H1 (cell line): ENCODE data around the gene LLGL2. TPM values are rescaled to one million over a fixed set of nuclear protein-coding genes. Genes with fewer than 3 reads are reported as not detected.

ENCODE experiments used
- CTCF ChIA-PET: fragments of 300-600 bp; sonication (Branson Sonifier 250); formaldehyde crosslinking; loops from one replicate; lab custom pipeline; 2021; ENCODE audit not compliant: partially characterized antibody; lab: Charles Lee
- POLR2A ChIA-PET: fragments of 300-600 bp; sonication (Branson Sonifier 250); formaldehyde crosslinking; loops from one replicate; lab custom pipeline; 2021; ENCODE audit warnings: inconsistent platforms; ENCODE audit not compliant: partially characterized antibody; lab: Charles Lee
- DNase-seq, 2 experiments: peaks; one replicate each; pipeline versions ENCODE4 v3.0.0 to v3.0.0-alpha.2; 2010 to 2022; ENCODE audit warnings: low spot score in 2 of 2, low read depth in 1 of 2, mixed read lengths in 1 of 2
- FAIRE-seq: peaks from 2 replicates; lab custom pipeline; 2011; peaks lifted over from hg19 to GRCh38; lab: Jason Lieb, UNC
- H2AFZ ChIP-seq: 2 replicates; pipeline ENCODE4 v1.8.1; 2012; ENCODE audit warnings: low read length, inconsistent platforms
- H2AK5ac ChIP-seq: 2 replicates; pipeline ENCODE4 v1.6.1; 2013; ENCODE audit warnings: low read depth, low read length
- H2BK120ac ChIP-seq: replicated peaks from 2 replicates; pipeline ENCODE3; 2013; ENCODE audit warnings: low read depth, low read length, inconsistent platforms
- H2BK12ac ChIP-seq: 2 replicates; pipeline ENCODE4 v1.6.1; 2013; ENCODE audit warnings: low read depth, low read length
- H2BK15ac ChIP-seq: 2 replicates; pipeline ENCODE4 v1.6.1; 2013; ENCODE audit warnings: low read length
- H2BK20ac ChIP-seq: 2 replicates; pipeline ENCODE4 v1.6.1; 2013; ENCODE audit warnings: low read length
- H2BK5ac ChIP-seq: 2 replicates; pipeline ENCODE4 v1.6.1; 2013; ENCODE audit warnings: low read depth, low read length
- H3K14ac ChIP-seq: 2 replicates; pipeline ENCODE4 v1.6.1; 2013; ENCODE audit warnings: inconsistent platforms; ENCODE audit not compliant: insufficient read length
- H3K18ac ChIP-seq: 2 replicates; pipeline ENCODE4 v1.6.1; 2013; ENCODE audit warnings: low read length; ENCODE audit errors: extremely low read depth
- H3K23ac ChIP-seq: 2 replicates; pipeline ENCODE4 v1.6.1; 2013; ENCODE audit warnings: inconsistent platforms; ENCODE audit not compliant: insufficient read length
- H3K23me2 ChIP-seq: 2 replicates; pipeline ENCODE4 v1.6.1; 2013; ENCODE audit warnings: low read depth, low read length
- H3K27ac ChIP-seq: 2 replicates; pipeline ENCODE4 v1.6.1; 2011; ENCODE audit warnings: low read depth, low read length, inconsistent platforms
- H3K27me3 ChIP-seq, 4 experiments: replicated peaks in 1 of 4; 1 replicate in 1 of 4; 2 replicates in 3 of 4; pipeline versions ENCODE4 v1.6.1 to v1.8.1; 2011 to 2013; ENCODE audit warnings: low read length in 3 of 4, mild to moderate bottlenecking in 3 of 4, inconsistent platforms in 2 of 4, mixed read lengths in 2 of 4, moderate library complexity in 1 of 4; ENCODE audit not compliant: control insufficient read depth in 3 of 4, insufficient read depth in 3 of 4; ENCODE audit errors: extremely low read depth in 1 of 4
- H3K36me3 ChIP-seq, 4 experiments: 2 replicates each; pipeline versions ENCODE4 v1.6.1 to v1.8.1; 2011 to 2013; ENCODE audit warnings: mild to moderate bottlenecking in 4 of 4, low read length in 3 of 4, moderate library complexity in 2 of 4, control low read depth in 1 of 4, inconsistent platforms in 1 of 4; ENCODE audit not compliant: insufficient read depth in 4 of 4, control insufficient read depth in 2 of 4
- H3K4ac ChIP-seq: replicated peaks from 2 replicates; pipeline ENCODE3; 2013; ENCODE audit warnings: low read length, low read depth, mixed read lengths, inconsistent platforms; ENCODE audit not compliant: insufficient read length
- H3K4me1 ChIP-seq, 4 experiments: replicated peaks in 1 of 4; 1 replicate in 1 of 4; 2 replicates in 3 of 4; pipeline versions ENCODE4 v1.6.1 to v1.8.1; 2011 to 2013; ENCODE audit warnings: low read length in 3 of 4, inconsistent platforms in 2 of 4, mixed read lengths in 1 of 4; ENCODE audit not compliant: insufficient read depth in 4 of 4, control insufficient read depth in 3 of 4
- H3K4me2 ChIP-seq, 2 experiments: 2 replicates each; pipeline versions ENCODE4 v1.6.1 to v1.8.1; 2011 to 2013; ENCODE audit warnings: low read depth in 2 of 2, low read length in 2 of 2, control low read depth in 1 of 2, inconsistent platforms in 1 of 2, mild to moderate bottlenecking in 1 of 2; ENCODE audit not compliant: insufficient read depth in 1 of 2
- H3K4me3 ChIP-seq, 4 experiments: fragments of 200-600, 300-600 bp in 1 of 4; sonication (generic), shearing (Covaris generic), sonication (Bioruptor Twin) in 1 of 4; 2 replicates each; pipeline versions ENCODE4 v1.5.1 to v1.8.1; 2011 to 2016; ENCODE audit warnings: low read length in 4 of 4, low read depth in 3 of 4, control low read depth in 2 of 4, inconsistent platforms in 2 of 4, mild to moderate bottlenecking in 2 of 4, mixed read lengths in 1 of 4, moderate library complexity in 1 of 4; ENCODE audit not compliant: insufficient read depth in 2 of 4; ENCODE audit errors: extremely low read depth in 1 of 4
- H3K56ac ChIP-seq: replicated peaks from 2 replicates; pipeline ENCODE3; 2013; ENCODE audit warnings: low read depth, mild to moderate bottlenecking, mixed read lengths, low read length, inconsistent platforms; ENCODE audit not compliant: insufficient read length
- H3K79me1 ChIP-seq: 2 replicates; pipeline ENCODE4 v1.6.1; 2013; ENCODE audit warnings: low read depth, low read length, control low read depth
- H3K79me2 ChIP-seq, 2 experiments: 2 replicates each; pipeline versions ENCODE4 v1.6.1 to v1.8.1; 2012 to 2013; ENCODE audit warnings: low read length in 2 of 2, mild to moderate bottlenecking in 2 of 2, inconsistent platforms in 1 of 2; ENCODE audit not compliant: insufficient read depth in 2 of 2, control insufficient read depth in 1 of 2
- H3K9ac ChIP-seq, 4 experiments: replicated peaks in 1 of 4; 1 replicate in 1 of 4; 2 replicates in 3 of 4; pipeline versions ENCODE4 v1.6.1 to v1.8.1; 2011 to 2013; ENCODE audit warnings: low read depth in 3 of 4, low read length in 3 of 4, control low read depth in 2 of 4, mild to moderate bottlenecking in 2 of 4, moderate library complexity in 2 of 4, inconsistent platforms in 1 of 4; ENCODE audit errors: extremely low read depth in 1 of 4
- H3K9me3 ChIP-seq, 2 experiments: 2 replicates each; pipeline versions ENCODE4 v1.6.1 to v1.8.1; 2012 to 2013; ENCODE audit warnings: mild to moderate bottlenecking in 2 of 2, moderate library complexity in 2 of 2, control low read depth in 1 of 2, inconsistent platforms in 1 of 2, low read depth in 1 of 2, low read length in 1 of 2, mixed read lengths in 1 of 2; ENCODE audit not compliant: insufficient read depth in 2 of 2
- H4K20me1 ChIP-seq, 2 experiments: replicated peaks in 1 of 2; 2 replicates each; pipeline versions ENCODE3 to v1.8.1; 2011 to 2013; ENCODE audit warnings: inconsistent platforms in 2 of 2, low read length in 2 of 2, mild to moderate bottlenecking in 1 of 2; ENCODE audit not compliant: insufficient read depth in 2 of 2, control insufficient read depth in 1 of 2
- H4K5ac ChIP-seq: 2 replicates; pipeline ENCODE4 v1.6.1; 2013; ENCODE audit warnings: low read length, low read depth, mixed read lengths, inconsistent platforms; ENCODE audit not compliant: insufficient read length
- H4K8ac ChIP-seq: 2 replicates; pipeline ENCODE4 v1.8.0; 2013; ENCODE audit warnings: mild to moderate bottlenecking, moderate library complexity, low read length, inconsistent platforms; ENCODE audit not compliant: insufficient read depth; ENCODE audit errors: extremely low read depth
- H4K91ac ChIP-seq: replicated peaks from 2 replicates; pipeline ENCODE3; 2013; ENCODE audit warnings: low read length, mixed read lengths, inconsistent platforms; ENCODE audit not compliant: insufficient read length
- RXRA ChIP-seq: IDR thresholded peaks from 2 replicates; pipeline ENCODE4 v1.6.1; 2011; ENCODE audit warnings: low read depth, mild to moderate bottlenecking, low read length, moderate library complexity; ENCODE audit not compliant: insufficient read depth
- WGBS, 2 experiments: shearing (Covaris generic) in 1 of 2; methylation state at CpG; one replicate each; pipeline versions ENCODE4 v1.1.6 to v1.1.7; 2013 to 2015; ENCODE audit warnings: low lambda C conversion rate in 2 of 2, mixed read lengths in 2 of 2, inconsistent platforms in 1 of 2, low coverage in 1 of 2, missing lambda C conversion rate in 1 of 2; ENCODE audit not compliant: insufficient replicate concordance in 2 of 2, insufficient coverage in 1 of 2, insufficient read length in 1 of 2; ENCODE audit errors: extremely low coverage in 1 of 2, missing lambda C conversion rate in 1 of 2; 5-methylcytosine and 5-hydroxymethylcytosine counted together
- polyA plus RNA-seq, 7 experiments: library from polyadenylated mRNA; depleted of rRNA in 3 of 7; stranded (reverse) in 5 of 7; unstranded in 2 of 7; fragments of >200 nt in 5 of 7; fragments of 200-250 nt in 2 of 7; gene quantifications; 1 replicate in 5 of 7; 2 replicates in 1 of 7; 4 replicates in 1 of 7; pipeline versions ENCODE4 v1.2.1 to v1.2.3, GENCODE V29; 2011 to 2013; ENCODE audit warnings: missing spikeins in 2 of 7, mixed read lengths in 2 of 7
- total RNA-seq: library from RNA; stranded (reverse); fragmentation: NEBNext Ultra II Directional; extraction: Animal tissue kit (Norgen Biotek cat#: 25700); gene quantifications from 2 replicates; pipeline ENCODE4 v1.2.1, GENCODE V29; 2021

The LLGL2 gene
- total and polyA plus RNA-seq, 2 of the 8 experiments (the other 6 are each of a cell fraction or from before 2014, with no cell fraction given): 64.5 to 77.1 TPM

DNA sequence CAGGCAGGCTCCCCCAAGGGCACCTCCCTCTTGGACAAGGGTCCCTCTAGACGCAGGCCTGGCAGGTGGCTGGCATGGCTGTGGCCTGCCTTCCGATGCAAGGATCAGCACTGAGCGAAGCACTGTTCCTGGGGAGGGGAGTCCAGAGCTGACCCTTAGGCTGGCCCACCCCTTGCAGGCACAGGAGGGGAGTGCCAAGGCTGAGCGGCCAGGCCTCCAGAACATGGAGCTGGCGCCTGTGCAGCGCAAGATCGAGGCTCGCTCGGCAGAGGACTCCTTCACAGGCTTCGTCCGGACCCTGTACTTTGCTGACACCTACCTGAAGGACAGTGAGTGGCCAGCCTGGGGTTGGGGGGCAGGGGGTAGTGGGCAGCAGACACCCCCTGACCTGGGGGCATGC lies 45.3 kb downstream of the LLGL2 start:
- H3K79me2 ChIP-seq: no peaks in the 10 kb centered on the region
- FAIRE-seq (no peak), DNase-seq (no peak)
- H3K23ac ChIP-seq: no peak overlapping the region
- H3K27ac ChIP-seq: no peak overlapping the region
- no peak overlapping the region for H3K14ac ChIP-seq
- H4K20me1 ChIP-seq: peaks cover 1 to 2% of the 10 kb centered on the region in 2 experiments
- no peak overlapping the region for H2AK5ac ChIP-seq
- no peak overlapping the region for H2BK12ac ChIP-seq
- ChIA-PET CTCF (interaction anchor here (0.9 to 1.2 kb wide), 5 partner anchors 12 to 66 kb away, joined by 3 to 6 read pairs (median 3); partner anchors contain the start of gene SMIM5), POLR2A (interaction anchor here (1.1 to 1.2 kb wide), 2 partner anchors 12 to 45 kb away, joined by 3 to 4 read pairs; partner anchors contain the start of gene LLGL2)
- H2BK5ac ChIP-seq: no peak overlapping the region
- H3K56ac ChIP-seq: no peak overlapping the region
- H3K9ac ChIP-seq: no peak overlapping the region
- H3K9me3 ChIP-seq: no peaks in the 10 kb centered on the region
- H2BK15ac ChIP-seq: no peak overlapping the region
- H3K79me1 ChIP-seq: no peaks in the 10 kb centered on the region
- H3K4ac ChIP-seq: no peak overlapping the region
- TF ChIP-seq RXRA: no peak
- WGBS, 2 experiments: 95% methylated on average over 8 of the region's 11 CpGs; no CpG with 5 or more reads in 1 of the 2 experiments
- no peak overlapping the region for H2AFZ ChIP-seq
- no peak overlapping the region for H2BK20ac ChIP-seq
- H4K8ac ChIP-seq: no peak overlapping the region
- no peak overlapping the region for H4K5ac ChIP-seq
- no peaks in the 10 kb centered on the region for H3K27me3 ChIP-seq
- H3K36me3 ChIP-seq: peaks cover 0 to 6% (median 2%) of the 10 kb centered on the region in 4 experiments; a peak in 2 of 8 replicates
- H3K4me2 ChIP-seq: no peak overlapping the region
- no peak overlapping the region for H2BK120ac ChIP-seq
- no peak overlapping the region for H3K18ac ChIP-seq
- H3K4me3 ChIP-seq: no peak overlapping the region
- no peak overlapping the region for H4K91ac ChIP-seq
- no peaks in the 10 kb centered on the region for H3K4me1 ChIP-seq
- H3K23me2 ChIP-seq: no peaks in the 10 kb centered on the region
